ENCODE measurements around the gene TMEM138. TPM values are rescaled to one million over a fixed set of nuclear protein-coding genes. Genes with fewer than 3 reads are reported as not detected.

Gene TMEM138
- total RNA-seq, 1 experiment from 2014 or later, result 43.6 TPM

- H3K27me3 Mint-ChIP-seq (ENCODE audit: low read depth), result no peaks in the 10 kb centered on the region
- H3K4me1 Mint-ChIP-seq, result peaks cover 39 to 44% of the 10 kb centered on the region in 2 experiments
- no peak overlapping the region for H2BK20ac ChIP-seq (ENCODE audit: low read depth, low read length, poor library complexity, severe bottlenecking)
- peaks cover 5% of the 10 kb centered on the region for H3K4me1 ChIP-seq (ENCODE audit: insufficient read depth, low read length)
- no peak overlapping the region for H2BK12ac ChIP-seq (ENCODE audit: insufficient read length, low read depth, low read length)
- peaks cover 25 to 42% (median 37%) of the 10 kb centered on the region in 3 experiments; a peak in 6 of 7 replicates for H3K36me3 Mint-ChIP-seq (ENCODE audit: insufficient read depth in 1 of 3, low read depth in 3 of 3)
- H3K27ac Mint-ChIP-seq, result peak overlapping the region; percentile 55 to 97 (median 96); a peak in 4 of 7 replicates
- H3T11ph ChIP-seq (ENCODE audit: low read length), result no peak overlapping the region
- peaks cover 13% of the 10 kb centered on the region for H3K23me2 ChIP-seq (ENCODE audit: insufficient read length, low read depth, low read length, poor library complexity, severe bottlenecking)
- H3K9me3 ChIP-seq (ENCODE audit: control insufficient read depth, low read depth, low read length), result no peaks in the 10 kb centered on the region
- H2BK120ac ChIP-seq (ENCODE audit: low read depth, low read length, poor library complexity, severe bottlenecking), result no peak overlapping the region
- no peak overlapping the region for H3K4ac ChIP-seq (ENCODE audit: low read depth, low read length)
- no peak overlapping the region for H4K91ac ChIP-seq (ENCODE audit: insufficient read length, low read depth, low read length)
- no peaks in the 10 kb centered on the region for H4K20me1 ChIP-seq (ENCODE audit: control insufficient read depth, insufficient read depth, insufficient read length)
- H2BK5ac ChIP-seq (ENCODE audit: insufficient read length, low read length), result no peak overlapping the region
- H3K4me3 Mint-ChIP-seq, result peak overlapping the region; percentile 95 to 98
- H3K18ac ChIP-seq (ENCODE audit: insufficient read length, low read depth, low read length), result no peak overlapping the region
- no peaks in the 10 kb centered on the region for H3K27me3 ChIP-seq (ENCODE audit: insufficient read depth, low read length)
- H3K4me2 ChIP-seq (ENCODE audit: insufficient read depth, insufficient read length, low read length), result peak overlapping the region; percentile 94
- H3K56ac ChIP-seq (ENCODE audit: insufficient read length, low read depth, low read length), result no peak overlapping the region
- no peak overlapping the region for H2BK15ac ChIP-seq (ENCODE audit: low read depth, low read length)
- no peak overlapping the region for H3K27ac ChIP-seq (ENCODE audit: insufficient read length, low read depth, low read length)
- peak overlapping the region; percentile 97 for H3K9ac ChIP-seq (ENCODE audit: extremely low read depth, insufficient read length, low read length)
- H4K5ac ChIP-seq (ENCODE audit: insufficient read length, low read depth, low read length), result no peak overlapping the region
- H2AK5ac ChIP-seq (ENCODE audit: insufficient read length, low read length), result no peak overlapping the region
- peaks cover 28% of the 10 kb centered on the region for H3K79me2 ChIP-seq (ENCODE audit: insufficient read depth, low read length)
- no peak overlapping the region for H3K23ac ChIP-seq (ENCODE audit: insufficient read length, low read depth, low read length)
- no peak for DNase-seq
- TF ChIP-seq, protein P1, sequence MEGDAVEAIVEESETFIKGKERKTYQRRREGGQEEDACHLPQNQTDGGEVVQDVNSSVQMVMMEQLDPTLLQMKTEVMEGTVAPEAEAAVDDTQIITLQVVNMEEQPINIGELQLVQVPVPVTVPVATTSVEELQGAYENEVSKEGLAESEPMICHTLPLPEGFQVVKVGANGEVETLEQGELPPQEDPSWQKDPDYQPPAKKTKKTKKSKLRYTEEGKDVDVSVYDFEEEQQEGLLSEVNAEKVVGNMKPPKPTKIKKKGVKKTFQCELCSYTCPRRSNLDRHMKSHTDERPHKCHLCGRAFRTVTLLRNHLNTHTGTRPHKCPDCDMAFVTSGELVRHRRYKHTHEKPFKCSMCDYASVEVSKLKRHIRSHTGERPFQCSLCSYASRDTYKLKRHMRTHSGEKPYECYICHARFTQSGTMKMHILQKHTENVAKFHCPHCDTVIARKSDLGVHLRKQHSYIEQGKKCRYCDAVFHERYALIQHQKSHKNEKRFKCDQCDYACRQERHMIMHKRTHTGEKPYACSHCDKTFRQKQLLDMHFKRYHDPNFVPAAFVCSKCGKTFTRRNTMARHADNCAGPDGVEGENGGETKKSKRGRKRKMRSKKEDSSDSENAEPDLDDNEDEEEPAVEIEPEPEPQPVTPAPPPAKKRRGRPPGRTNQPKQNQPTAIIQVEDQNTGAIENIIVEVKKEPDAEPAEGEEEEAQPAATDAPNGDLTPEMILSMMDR (conservative IDR thresholded peaks at IDR 0.05), result no peak
- no peaks in the 10 kb centered on the region for H3K9me3 Mint-ChIP-seq
- no CpG with 5 or more reads among the region's 6 CpGs for WGBS (ENCODE audit: extremely low coverage, insufficient read length, low lambda C conversion rate)
- H3K14ac ChIP-seq (ENCODE audit: insufficient read depth, low read length), result no peak overlapping the region
- no peak overlapping the region for H4K8ac ChIP-seq (replicated peaks; ENCODE audit: insufficient read length, low read depth, low read length)
- H2AFZ ChIP-seq (ENCODE audit: low read length), result no peak overlapping the region
- no peaks in the 10 kb centered on the region for H3K79me1 ChIP-seq (ENCODE audit: insufficient read depth, low read depth, low read length, poor library complexity, severe bottlenecking)
Measured at GRCh38 chr11:61331651-61332050, 30.5 kb upstream of the TMEM138 start.
